NT2/D1 (cell line): ENCODE results near the gene SCYGR4.

Source experiments
- SUZ12 ChIP-seq: IDR thresholded peaks from 2 replicates; pipeline ENCODE4 v1.6.1; 2011; ENCODE audit not compliant: insufficient read length, insufficient read depth; ENCODE audit errors: extremely low read depth
- ZNF274 ChIP-seq: IDR thresholded peaks from 2 replicates; pipeline ENCODE4 v1.6.1; 2011; ENCODE audit warnings: mild to moderate bottlenecking, low read depth, low read length

GRCh38 chr2:227616631-227617030 is 667 bp upstream of the SCYGR4 start:
- no peak for TF ChIP-seq ZNF274
- no peak for TF ChIP-seq SUZ12
